NOMO-1 treated with DMSO at 0.1 percent for 48 hours (cell line): ENCODE results near the gene AATK.
"Not testable (repeated sequence)": the region's sequence is repeated elsewhere in the genome, so short reads cannot be mapped to it uniquely, and the experiment has no call there.

Source experiments
- DNase-seq: peaks from one replicate; lab custom pipeline; 2025; ENCODE audit not compliant: unreplicated experiment; lab: John Stamatoyannopoulos, UW

AATK gene

GRCh38 chr17:81163051-81163695 lies 2.8 kb downstream of the AATK start:
- no peak for DNase-seq

GRCh38 chr17:81162491-81162890 lies 3.5 kb downstream of the AATK start:
- no peak for DNase-seq

GRCh38 chr17:81161972-81162371 lies 4.0 kb downstream of the AATK start:
- no peak for DNase-seq

- DNase-seq, result no peak
Measured at GRCh38 chr17:81161536-81161935, 4.5 kb downstream of the AATK start.

GRCh38 chr17:81160747-81161453 lies 5.1 kb downstream of the AATK start:
- no peak for DNase-seq

GRCh38 chr17:81160306-81160705 lies 5.7 kb downstream of the AATK start:
- DNase-seq, result peak; percentile 34

GRCh38 chr17:81159611-81160265 lies 6.3 kb downstream of the AATK start:
- no peak for DNase-seq

GRCh38 chr17:81158688-81159590 lies 7.1 kb downstream of the AATK start:
- DNase-seq, result no peak

- no peak for DNase-seq
Measured at GRCh38 chr17:81157848-81158687, 8.0 kb downstream of the AATK start.

GRCh38 chr17:81156866-81157805 lies 8.9 kb downstream of the AATK start:
- DNase-seq, result no peak

- no peak for DNase-seq
Measured at GRCh38 chr17:81154961-81155360, 11.1 kb downstream of the AATK start.

GRCh38 chr17:81154016-81154415 lies 12.0 kb downstream of the AATK start:
- not testable (repeated sequence) for DNase-seq

- peak; percentile 75 for DNase-seq
Measured at GRCh38 chr17:81153340-81153803, 12.6 kb downstream of the AATK start.

- DNase-seq, result no peak
Measured at GRCh38 chr17:81152288-81152828, 13.7 kb downstream of the AATK start.

GRCh38 chr17:81151278-81151677 lies 14.7 kb downstream of the AATK start:
- no peak for DNase-seq

GRCh38 chr17:81150377-81151077 lies 15.5 kb downstream of the AATK start:
- peak; percentile 57 for DNase-seq

- peak; percentile 8 for DNase-seq
Measured at GRCh38 chr17:81148986-81149533, 17.0 kb downstream of the AATK start.

GRCh38 chr17:81148571-81148970 lies 17.4 kb downstream of the AATK start:
- no peak for DNase-seq
